IPS-15b (cell line): Measurements from ENCODE around the gene ZNF346.

ENCODE experiments used
- H3K27me3 ChIP-seq: one replicate; pipeline ENCODE4 v1.6.1; 2013; ENCODE audit warnings: low read length; ENCODE audit not compliant: control insufficient read depth, insufficient read depth
- H3K36me3 ChIP-seq: one replicate; pipeline ENCODE4 v1.6.1; 2013; ENCODE audit warnings: low read length; ENCODE audit not compliant: control insufficient read depth, insufficient read depth
- H3K4me1 ChIP-seq: one replicate; pipeline ENCODE4 v1.6.1; 2013; ENCODE audit warnings: mild to moderate bottlenecking, low read length; ENCODE audit not compliant: control insufficient read depth, insufficient read depth
- H3K4me3 ChIP-seq: one replicate; pipeline ENCODE4 v1.5.1; 2013; ENCODE audit warnings: low read depth, low read length
- H3K9ac ChIP-seq: one replicate; pipeline ENCODE4 v1.6.1; 2013; ENCODE audit warnings: low read depth, mild to moderate bottlenecking, low read length
- H3K9me3 ChIP-seq: one replicate; pipeline ENCODE4 v1.6.1; 2013; ENCODE audit warnings: mild to moderate bottlenecking, low read length; ENCODE audit not compliant: control insufficient read depth, insufficient read depth

Gene ZNF346

GRCh38 chr5:177089825-177090641, 67.5 kb downstream of the ZNF346 start:
- Histone ChIP-seq H3K27me3 (no peaks in the 10 kb centered on the region), H3K9ac (no peak overlapping the region), H3K36me3 (peaks cover 45% of the 10 kb centered on the region)

GRCh38 chr5:177090813-177091212, 68.3 kb downstream of the ZNF346 start:
- Histone ChIP-seq H3K27me3 (no peaks in the 10 kb centered on the region), H3K9ac (no peak overlapping the region), H3K9me3 (no peaks in the 10 kb centered on the region), H3K4me1 (peaks cover 4% of the 10 kb centered on the region), H3K4me3 (no peak overlapping the region), H3K36me3 (peaks cover 53% of the 10 kb centered on the region)

More at GRCh38 chr5:177089825-177090641, 67.5 kb downstream of the ZNF346 start:
- H3K4me1 ChIP-seq: peaks cover 4% of the 10 kb centered on the region
- H3K4me3 ChIP-seq: no peak overlapping the region
- H3K9me3 ChIP-seq: no peaks in the 10 kb centered on the region

GRCh38 chr5:177091232-177091631, 68.7 kb downstream of the ZNF346 start:
- H3K9me3 ChIP-seq: no peaks in the 10 kb centered on the region
- H3K9ac ChIP-seq: no peak overlapping the region
- peaks cover 1% of the 10 kb centered on the region for H3K4me1 ChIP-seq
- H3K27me3 ChIP-seq: no peaks in the 10 kb centered on the region
- peaks cover 57% of the 10 kb centered on the region for H3K36me3 ChIP-seq
- no peak overlapping the region for H3K4me3 ChIP-seq

GRCh38 chr5:177092178-177093081, 69.9 kb downstream of the ZNF346 start:
- H3K4me1 ChIP-seq: no peaks in the 10 kb centered on the region
- no peaks in the 10 kb centered on the region for H3K27me3 ChIP-seq
- H3K9me3 ChIP-seq: no peaks in the 10 kb centered on the region
- no peak overlapping the region for H3K9ac ChIP-seq
- H3K4me3 ChIP-seq: no peak overlapping the region
- peaks cover 64% of the 10 kb centered on the region for H3K36me3 ChIP-seq

GRCh38 chr5:177093082-177093712, 70.7 kb downstream of the ZNF346 start:
- Histone ChIP-seq H3K4me3 (no peak overlapping the region), H3K9ac (no peak overlapping the region), H3K4me1 (no peaks in the 10 kb centered on the region), H3K27me3 (no peaks in the 10 kb centered on the region), H3K36me3 (peaks cover 67% of the 10 kb centered on the region), H3K9me3 (no peaks in the 10 kb centered on the region)

- H3K9ac ChIP-seq: no peak overlapping the region
- peaks cover 67% of the 10 kb centered on the region for H3K36me3 ChIP-seq
- H3K9me3 ChIP-seq: no peaks in the 10 kb centered on the region
- no peaks in the 10 kb centered on the region for H3K4me1 ChIP-seq
- no peaks in the 10 kb centered on the region for H3K27me3 ChIP-seq
- H3K4me3 ChIP-seq: no peak overlapping the region
Observed at GRCh38 chr5:177093803-177094202, 71.3 kb downstream of the ZNF346 start.

GRCh38 chr5:177094224-177095087, 72.0 kb downstream of the ZNF346 start:
- peaks cover 67% of the 10 kb centered on the region for H3K36me3 ChIP-seq
- no peaks in the 10 kb centered on the region for H3K27me3 ChIP-seq
- no peak overlapping the region for H3K4me3 ChIP-seq
- no peaks in the 10 kb centered on the region for H3K9me3 ChIP-seq
- H3K4me1 ChIP-seq: peaks cover 3% of the 10 kb centered on the region
- H3K9ac ChIP-seq: no peak overlapping the region

- Histone ChIP-seq H3K4me1 (peaks cover 3% of the 10 kb centered on the region), H3K36me3 (peaks cover 62% of the 10 kb centered on the region), H3K27me3 (no peaks in the 10 kb centered on the region), H3K9me3 (no peaks in the 10 kb centered on the region), H3K9ac (no peak overlapping the region), H3K4me3 (no peak overlapping the region)
Observed at GRCh38 chr5:177095088-177095669, 72.7 kb downstream of the ZNF346 start.

GRCh38 chr5:177096162-177097015, 73.9 kb downstream of the ZNF346 start:
- peaks cover 52% of the 10 kb centered on the region for H3K36me3 ChIP-seq
- H3K9ac ChIP-seq: no peak overlapping the region
- no peaks in the 10 kb centered on the region for H3K9me3 ChIP-seq
- peaks cover 3% of the 10 kb centered on the region for H3K4me1 ChIP-seq
- no peak overlapping the region for H3K4me3 ChIP-seq
- H3K27me3 ChIP-seq: no peaks in the 10 kb centered on the region
